ENCODE measurements around the gene DIS3L2. TPM values are rescaled to one million over a fixed set of nuclear protein-coding genes. Genes with fewer than 3 reads are reported as not detected.

Gene DIS3L2, protein sequence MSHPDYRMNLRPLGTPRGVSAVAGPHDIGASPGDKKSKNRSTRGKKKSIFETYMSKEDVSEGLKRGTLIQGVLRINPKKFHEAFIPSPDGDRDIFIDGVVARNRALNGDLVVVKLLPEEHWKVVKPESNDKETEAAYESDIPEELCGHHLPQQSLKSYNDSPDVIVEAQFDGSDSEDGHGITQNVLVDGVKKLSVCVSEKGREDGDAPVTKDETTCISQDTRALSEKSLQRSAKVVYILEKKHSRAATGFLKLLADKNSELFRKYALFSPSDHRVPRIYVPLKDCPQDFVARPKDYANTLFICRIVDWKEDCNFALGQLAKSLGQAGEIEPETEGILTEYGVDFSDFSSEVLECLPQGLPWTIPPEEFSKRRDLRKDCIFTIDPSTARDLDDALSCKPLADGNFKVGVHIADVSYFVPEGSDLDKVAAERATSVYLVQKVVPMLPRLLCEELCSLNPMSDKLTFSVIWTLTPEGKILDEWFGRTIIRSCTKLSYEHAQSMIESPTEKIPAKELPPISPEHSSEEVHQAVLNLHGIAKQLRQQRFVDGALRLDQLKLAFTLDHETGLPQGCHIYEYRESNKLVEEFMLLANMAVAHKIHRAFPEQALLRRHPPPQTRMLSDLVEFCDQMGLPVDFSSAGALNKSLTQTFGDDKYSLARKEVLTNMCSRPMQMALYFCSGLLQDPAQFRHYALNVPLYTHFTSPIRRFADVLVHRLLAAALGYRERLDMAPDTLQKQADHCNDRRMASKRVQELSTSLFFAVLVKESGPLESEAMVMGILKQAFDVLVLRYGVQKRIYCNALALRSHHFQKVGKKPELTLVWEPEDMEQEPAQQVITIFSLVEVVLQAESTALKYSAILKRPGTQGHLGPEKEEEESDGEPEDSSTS
- 16.1 TPM for polyA plus RNA-seq (2013, experiment 1 of 2; ENCODE audit: insufficient read length)
- 13.5 TPM for polyA plus RNA-seq (2013, experiment 2 of 2; ENCODE audit: insufficient read length)

DNA sequence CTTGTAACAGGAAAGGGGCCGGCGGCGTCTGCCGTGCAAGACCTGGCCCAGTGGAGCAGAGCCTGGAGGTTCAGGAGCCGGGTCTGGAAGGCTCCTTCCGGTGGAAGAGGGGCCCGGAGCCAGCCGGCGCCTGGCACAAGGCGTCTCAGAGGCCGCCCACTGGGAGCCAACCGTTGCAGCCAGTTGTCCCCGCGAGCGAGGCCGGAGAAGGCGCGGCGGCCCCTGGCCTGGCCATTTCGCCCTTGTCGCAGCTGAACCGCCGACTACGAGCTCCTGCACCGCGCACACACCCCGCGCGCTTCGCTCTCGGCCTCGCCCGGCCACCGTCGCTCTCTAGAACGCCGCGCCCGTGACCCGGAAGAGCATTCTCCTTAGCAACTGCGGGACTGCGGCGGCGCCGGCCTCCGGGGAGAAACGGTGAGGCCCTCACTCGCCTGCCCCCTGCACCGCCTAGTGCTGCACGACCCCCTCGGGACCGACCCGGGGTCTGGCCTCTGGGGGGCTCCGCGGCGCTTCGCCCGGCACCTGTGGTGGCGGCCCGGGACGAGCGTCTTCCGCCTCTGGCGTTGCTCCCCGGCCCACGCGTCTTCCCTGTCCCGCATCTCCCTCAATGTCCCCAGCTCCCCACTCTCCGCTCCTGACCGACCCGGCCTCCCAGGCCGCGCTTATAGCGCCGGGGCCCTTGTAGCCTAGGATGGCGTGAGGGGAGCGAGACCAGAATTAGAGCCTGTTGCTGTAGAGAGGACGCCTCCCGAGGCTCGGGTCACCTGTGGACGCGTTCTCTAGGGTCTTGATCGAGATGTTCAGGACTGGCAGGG, at the start of gene DIS3L2:
Gene DIS3L2 (plus strand): TSS at position 365 of the 818 bp plus-strand sequence. CDS start 53,215 bp downstream, outside the sequence.
- DNase-seq, result peak; percentile 85

DNA sequence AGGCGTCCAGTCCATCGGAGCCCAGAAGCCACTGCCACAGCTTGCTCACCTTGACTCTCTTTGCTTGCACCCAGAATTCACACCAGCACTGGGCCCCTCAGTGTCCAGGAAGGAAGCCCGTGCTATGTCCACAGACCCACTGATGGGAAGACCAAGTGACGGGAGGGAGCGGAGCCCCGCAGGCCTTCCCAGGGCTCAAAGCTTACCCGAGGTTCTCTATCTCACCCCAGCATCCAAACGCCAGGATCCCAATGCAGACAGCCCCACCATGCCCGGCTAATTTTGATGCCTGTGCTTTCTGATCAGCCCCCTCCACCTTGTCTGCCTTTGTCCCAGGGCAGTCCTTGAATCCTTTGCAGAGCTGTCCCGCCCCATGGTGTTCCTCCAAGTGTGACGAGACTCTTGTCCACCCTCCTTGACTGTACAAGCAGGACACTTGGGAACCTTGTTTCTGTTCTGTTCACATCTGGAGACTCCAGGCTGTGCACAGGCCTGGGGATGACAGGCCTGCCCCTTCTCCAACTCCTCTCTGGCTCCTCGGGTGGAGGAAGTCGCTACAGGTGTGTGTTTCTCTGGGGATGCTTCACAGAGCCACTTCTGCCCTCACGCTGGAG, 47.3 kb upstream of the DIS3L2 start:
- DNase-seq, result no peak

DNA sequence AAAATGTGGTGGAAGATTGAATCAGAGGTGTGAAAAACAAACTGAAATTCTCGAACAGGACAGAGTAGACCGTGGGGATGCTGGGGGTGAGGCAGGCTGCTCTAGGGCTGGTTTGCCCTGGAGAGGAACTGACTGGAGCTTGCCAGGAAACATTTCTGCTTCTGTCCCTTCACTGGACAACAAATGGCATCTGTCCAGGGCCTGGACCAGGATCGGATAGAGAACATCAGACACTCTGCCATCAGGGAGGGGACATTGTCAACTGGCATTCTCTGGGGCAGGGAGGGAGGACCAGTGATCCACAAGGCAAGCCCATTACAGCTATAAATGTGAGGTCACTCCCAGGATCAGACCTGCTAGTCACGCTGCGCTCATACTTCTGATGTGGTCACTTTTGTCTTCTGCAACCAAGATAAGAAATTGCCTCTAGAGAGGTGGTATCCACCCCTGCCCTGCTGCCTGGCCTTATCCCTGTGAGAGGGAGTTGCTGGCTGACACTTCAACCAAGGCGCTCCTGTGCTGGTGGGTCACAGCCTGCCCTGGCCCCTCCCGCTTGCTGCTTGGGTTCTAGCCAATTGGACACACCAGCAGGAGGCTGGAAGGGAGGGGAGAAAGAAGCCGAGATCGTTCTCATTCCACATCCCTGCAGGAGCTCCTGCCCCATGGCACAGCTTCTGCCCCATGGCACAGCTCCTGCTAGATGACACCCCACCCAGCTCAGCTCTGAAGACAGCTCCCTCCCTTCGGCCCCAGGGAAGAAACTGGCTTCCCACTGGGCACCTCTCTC, 44.0 kb upstream of the DIS3L2 start:
- DNase-seq, result no peak

DNA sequence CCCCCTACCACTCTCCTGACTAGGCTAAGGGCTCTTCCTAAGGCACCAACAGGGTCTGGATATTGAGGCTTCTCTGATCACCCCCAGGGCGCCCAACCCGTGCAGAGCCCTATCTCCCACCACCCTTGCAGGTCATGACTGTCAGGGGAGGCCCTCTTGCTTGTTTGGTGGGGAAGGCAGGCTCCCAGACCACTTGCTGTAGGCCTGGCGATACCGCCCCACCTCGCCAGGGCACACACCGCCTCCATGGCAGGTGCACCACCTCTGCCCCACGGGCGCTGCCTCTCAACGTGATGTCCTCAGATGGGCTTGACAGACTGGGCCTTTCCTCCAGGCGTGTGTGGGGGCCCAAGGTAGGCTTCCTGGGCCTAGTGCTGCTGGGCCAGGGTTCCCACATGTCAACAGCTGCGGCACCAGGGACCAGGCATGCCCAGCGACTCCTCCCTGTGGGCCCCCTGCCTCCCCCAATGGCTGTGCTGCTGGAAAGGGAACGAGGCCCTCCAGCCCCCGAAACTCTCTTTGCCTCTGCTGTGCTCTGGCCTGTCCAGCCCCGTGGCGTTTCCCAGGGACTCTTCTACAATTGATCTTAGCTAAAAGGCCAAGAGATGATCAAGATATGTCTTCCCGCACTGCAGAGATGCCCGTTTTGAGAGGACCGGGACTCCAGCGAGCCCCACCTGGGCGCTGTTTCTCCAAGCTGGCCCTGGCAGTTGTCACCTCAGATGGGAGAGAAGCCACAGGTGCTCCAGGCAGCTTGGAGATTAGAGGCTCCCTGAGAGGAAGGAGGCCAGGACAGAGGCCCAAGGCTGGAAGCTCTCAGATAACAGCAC, 42.8 kb upstream of the DIS3L2 start:
- no peak for DNase-seq

DNA sequence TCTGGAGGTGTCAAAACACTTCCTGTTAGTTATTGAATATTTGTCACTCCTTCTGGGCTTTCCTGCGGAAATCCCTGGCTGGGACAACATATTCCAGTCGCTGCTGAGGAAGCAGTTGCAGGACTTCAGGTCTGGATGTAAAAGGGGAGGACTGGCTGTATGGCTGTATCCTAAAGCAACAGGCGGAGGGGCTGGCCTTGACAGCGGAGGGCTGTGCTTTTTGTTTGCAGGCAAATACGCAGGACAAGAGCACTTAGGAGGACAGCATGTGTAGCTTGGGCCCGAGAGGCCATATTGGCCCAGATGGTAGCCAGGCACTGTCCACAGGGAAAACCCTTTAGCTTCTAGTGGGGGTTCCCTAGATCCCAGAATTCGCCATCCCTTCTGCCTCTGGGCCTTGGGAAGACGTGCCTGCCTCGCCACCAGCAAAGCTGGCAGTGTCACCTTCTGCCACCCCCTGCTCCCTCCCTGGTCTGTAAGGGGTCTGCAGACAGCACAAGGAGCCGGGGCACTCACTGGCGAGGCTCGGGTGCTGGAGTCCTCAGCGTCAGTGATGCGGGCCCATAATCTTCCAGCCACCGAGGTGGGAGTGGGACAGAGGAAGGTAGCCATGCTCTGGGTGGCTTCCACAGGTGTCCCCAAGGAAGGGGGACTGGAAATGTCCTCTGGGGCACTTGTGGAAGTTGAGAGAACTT, 42.0 kb upstream of the DIS3L2 start:
- DNase-seq, result no peak

DNA sequence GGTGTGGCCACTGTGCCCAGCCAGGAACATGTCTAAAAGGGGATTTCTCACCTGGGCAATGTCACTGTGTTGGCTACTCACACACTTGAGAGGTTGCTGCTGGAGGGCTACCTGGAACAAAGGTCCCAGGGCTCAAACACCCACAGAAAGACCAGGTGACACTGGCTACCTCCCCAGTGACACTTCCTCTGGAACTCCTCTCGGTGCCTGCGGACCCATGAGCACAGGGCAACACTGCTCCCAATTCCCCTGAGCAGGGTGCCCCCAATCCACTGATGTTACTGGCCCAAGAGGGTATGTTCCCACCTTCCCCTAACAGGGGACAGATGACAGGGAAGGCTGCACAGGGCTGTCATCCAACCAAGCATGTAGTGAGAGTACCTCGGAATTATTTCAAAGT, 41.1 kb upstream of the DIS3L2 start:
- no peak for DNase-seq

DNA sequence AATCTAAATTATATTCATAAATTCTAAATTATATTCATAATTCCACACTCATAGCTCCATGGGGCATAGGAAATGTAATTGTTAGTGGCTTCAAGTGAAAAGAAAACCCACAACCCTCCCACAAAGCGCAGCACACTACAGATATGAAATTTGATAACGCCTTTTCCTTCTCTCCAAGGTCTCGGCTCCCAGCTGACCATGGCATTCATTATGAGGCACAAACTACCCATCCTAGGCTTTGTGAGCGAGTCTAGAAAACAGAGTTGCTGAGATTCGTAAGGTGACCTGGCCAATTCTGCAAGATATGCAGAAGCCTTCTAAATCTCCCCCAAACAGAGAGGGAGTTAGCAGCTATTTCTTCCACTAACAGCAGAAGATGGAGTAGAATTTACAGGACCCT, 40.7 kb upstream of the DIS3L2 start:
- no peak for DNase-seq

DNA sequence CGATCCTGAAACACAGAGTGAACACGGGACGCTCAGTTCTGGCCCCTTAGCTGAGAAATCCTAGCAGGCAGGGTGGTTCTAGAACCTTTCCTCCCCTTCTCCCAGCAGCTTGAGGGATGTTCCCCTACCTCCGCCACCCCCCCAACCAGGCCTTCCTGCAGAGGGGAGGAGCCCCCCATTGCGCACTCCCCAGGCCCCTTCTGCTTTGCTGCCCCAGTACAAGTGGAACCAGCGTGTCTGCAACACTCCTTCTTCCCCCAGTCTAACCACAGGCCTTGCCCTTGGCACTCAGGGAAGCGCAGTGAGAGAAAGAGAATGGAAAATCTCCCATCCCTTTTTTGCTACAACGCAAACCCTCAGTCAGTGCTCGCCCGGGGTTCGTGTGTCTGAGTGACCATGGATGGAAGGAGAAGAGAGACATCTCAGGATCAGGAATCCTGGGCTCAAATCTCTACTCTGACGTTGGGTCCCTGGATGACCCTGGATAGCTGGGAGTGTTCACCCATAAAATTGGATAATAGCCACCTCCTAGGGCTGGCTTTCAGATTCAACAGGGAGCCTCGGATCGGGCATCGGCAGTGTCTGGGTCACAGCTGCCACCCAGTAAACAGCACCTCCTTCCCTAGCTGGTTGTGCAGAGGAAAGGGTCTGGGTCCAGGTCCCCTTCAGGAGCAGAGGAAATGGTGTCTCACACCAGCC, 39.1 kb upstream of the DIS3L2 start:
- no peak for DNase-seq

DNA sequence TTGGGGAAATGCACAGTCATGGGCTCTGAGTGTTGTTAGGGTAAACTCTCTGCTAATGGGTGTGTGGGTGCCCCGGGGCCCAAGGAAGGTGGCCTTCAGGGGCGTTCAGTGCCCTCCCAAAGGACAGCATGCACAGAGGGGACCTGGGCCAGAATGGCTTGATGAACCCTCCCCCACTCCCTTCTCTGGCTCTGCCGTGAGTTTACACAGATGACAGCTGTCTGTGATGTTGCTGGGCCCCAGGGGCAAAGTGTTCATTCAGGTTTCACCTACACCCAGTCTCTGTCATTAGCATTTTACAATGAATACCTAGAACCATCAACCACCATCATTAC, 38.5 kb upstream of the DIS3L2 start:
- no peak for DNase-seq

DNA sequence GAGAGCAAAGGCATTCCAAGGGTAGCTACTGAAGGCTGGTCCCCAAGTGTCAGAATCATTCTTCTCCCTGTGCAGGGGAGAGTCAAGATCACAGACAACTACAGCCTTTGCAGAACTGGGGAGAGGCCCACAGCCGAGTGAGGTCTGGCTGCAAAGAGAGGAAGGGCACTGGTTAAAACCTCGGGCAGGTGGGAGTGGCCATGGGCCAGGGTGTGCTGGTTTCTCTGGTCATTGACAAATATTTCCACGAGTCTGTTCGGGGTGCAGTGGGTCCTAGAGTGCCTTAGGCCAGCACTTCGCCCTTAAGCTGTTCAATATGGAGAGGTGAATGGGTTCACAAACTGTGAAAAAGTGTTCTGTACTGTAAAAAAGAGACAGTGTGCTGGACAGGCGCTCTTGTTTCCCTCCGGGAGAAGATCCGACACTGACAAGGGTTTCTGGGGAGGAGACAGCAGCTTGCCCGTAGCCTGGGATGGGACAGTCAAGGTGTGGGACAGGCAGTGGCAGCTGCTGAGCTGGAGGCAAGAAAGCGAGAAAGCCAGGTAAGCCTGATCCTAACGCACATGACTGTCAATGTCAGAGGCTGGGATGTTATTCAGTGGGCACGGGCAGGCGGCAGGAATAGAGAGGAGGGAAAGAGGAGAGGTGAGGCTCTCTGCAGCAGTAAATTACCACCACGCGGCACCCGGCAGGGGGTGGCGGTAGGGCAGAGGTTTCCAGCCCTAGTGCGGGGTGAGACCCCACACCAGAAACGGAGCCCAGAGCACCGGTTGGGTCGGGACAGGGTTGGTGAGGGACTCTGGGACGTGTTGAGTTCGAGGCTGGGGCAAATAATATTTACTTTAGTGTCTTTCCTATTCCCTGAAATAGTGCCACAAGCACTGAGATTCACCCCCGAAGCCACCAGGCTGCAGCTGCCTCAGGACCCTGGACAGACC, 37.3 kb upstream of the DIS3L2 start:
- DNase-seq, result no peak

DNA sequence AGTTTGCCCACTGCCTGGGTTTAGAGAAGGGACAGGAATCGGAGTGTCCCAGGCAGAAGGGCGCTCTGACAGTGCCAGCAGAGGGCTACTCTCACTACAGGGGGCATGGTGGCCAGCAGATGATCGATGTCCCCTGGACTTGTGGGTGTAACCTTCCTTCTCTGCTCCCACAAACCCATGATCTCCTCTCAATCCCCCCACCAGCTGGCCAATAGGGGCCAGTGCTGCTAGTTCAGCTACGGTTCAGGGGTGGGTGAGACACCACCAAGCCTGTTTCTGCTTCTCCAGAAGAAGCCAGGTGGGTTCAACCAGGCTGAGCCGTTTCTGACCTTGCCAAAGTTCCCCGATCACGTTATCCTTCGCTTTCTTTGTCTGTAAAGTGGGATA, 36.6 kb upstream of the DIS3L2 start:
- DNase-seq, result no peak

DNA sequence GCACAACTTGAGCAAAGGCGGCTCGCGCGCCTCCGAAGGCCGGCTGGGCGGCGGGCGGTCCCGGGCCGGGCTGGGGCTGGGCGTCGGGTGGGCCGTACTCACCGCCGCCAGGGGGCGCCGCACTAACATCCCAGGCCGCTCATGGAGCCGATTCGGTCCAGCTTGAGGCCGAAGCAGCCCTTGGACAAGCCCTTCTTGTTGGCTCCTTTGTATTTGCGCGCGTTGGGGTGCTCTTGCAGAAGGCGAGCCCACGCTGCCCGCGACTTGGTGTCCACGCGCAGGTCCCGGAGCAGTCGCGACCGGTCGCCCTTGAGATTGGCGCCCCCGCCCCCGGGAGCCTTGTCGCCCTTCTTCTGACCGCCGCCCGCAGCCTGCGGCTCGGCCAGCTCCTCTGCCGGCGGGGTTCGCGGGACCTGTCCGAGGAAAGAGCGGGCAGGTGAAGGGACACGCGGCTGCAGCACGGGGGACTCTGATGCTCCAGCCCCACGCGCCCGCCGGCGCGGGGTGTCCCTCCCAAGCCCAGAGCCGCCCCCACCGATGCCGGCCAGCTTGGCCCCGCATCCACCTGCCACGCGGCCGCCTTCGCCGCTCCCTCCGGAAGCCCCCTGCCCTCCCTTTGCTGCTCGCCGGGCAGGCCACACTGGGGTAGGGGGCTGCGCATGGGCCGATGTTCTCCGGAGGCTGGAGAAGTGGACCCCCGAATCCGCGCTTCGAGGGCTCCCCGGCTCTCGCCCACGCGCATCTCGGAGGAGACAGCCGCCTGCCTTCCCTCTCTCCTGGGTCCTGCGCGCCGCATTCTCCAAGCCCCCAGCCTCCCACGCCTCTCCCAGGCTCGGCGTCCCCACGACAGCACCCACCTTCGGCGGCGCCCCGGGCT, 36.0 kb upstream of the DIS3L2 start:
- DNase-seq, result peak; percentile 74

DNA sequence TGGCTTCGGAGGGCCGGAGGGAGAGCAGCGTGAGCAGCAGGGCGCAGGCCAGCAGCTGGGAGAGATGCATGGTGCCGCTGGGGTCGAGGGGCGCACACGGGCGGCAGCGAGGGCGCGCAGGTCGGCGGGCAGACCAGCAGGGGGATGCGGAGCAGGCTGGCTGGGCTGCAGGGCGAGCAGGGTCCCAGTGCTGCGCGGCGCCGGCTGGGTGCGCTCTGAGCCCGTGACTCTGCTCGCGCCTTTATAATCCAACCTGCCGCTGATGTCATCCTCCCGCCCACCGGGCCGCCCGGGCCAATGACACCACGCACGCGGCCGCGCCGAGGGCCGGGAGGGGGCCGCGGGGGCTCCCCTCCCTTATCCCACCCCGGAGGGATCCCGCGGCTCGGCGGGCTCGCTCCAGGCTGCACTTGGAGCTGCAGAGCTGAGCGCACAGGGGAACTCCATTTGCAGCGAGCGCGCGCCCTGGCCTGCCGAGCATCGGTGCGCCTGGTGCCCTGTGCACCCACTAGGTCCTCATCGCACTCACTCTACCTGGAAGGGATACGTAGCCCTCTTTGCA, 35.3 kb upstream of the DIS3L2 start, which contains the start of gene NPPC:
Gene NPPC (minus strand): TSS at position 217 of the 562 bp plus-strand sequence. CDS start 147 bp downstream, at position 70.
- peak; percentile 45 for DNase-seq

DNA sequence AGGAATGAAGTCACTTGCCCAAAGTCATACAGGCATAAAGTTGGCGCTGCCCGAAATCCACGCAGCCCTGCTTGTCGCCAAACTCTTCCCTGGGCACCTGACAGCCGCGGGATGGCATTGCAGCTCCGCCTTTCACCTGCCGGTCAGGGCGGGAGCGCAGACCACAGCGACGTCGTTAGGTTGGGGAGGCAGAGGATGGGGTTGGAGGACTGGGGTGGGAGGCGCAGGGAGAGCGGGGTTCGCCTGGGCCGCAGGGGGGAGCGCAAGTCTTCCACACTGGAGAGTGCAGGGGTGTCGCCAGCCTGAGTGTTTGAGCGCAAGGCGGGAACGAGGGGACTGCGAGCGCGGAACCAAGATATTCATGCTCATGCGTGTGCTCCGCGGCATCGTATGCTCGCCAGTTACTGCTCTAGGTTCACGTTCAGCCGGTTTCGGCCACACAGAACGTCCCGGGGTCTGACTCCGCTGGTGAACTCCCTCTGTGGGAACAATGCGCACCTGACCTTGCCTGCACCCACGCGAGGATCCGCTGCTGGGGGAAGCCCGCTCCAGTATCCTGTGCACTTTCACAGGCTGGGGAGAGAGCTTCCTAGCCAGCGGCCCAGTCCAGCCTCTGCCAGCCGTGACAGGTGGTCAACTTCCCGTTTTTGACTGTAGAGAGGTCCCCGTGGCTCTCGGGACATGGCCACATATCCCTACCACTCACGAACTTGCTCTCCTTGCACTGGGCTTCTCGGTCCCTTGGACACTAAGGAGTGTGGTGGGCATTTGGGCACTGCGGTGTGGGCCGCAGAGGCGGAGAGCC, 34.5 kb upstream of the DIS3L2 start:
- no peak for DNase-seq

DNA sequence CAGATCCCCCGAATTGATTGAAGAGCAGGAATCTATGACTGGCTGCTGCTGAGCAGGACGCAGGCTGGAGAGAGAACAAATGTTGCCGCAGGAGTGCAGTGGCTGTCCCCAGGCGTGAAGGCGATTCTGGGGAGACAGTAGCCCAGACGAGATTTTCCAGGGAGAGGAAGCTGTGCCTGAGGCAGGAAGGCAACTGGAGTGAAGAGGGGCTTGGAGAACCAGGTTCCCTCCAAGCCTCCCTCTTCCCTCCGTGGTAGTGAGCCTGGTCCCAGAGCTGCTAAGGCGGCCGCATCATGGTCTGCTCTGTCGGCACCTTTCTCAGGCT, 34.0 kb upstream of the DIS3L2 start:
- no peak for DNase-seq

DNA sequence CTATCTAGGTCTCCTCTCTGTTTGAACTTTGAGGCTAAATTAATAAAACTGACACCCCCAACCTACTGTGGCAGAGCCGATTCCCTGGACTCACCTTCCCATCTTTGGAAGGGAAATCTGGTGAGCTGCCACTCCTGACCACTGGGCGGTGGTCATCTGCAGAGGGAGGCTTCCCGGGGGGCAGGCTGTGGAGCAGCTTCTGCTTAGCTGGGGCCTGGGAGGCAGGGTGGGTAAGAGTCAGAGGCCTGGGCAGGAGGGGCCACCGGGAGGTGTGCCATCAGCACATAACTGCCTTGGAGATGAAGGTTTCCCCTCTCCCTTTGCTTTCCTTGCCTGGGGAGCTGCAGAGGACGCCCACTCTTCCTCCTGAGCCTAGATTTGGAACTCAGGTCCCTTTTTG, 33.0 kb upstream of the DIS3L2 start:
- no peak for DNase-seq

Data from fibroblast of skin of back (primary cell).